AG04449 (cell line): ENCODE results near the gene PPP1R3F.
A peak's percentile ranks its signal among the peaks of the same experiment; 100 is the strongest.

ENCODE experiments used
- CTCF ChIA-PET: fragments of 350-600 bp; formaldehyde crosslinking; extraction: SDS; loops from one replicate; lab custom pipeline; 2021; ENCODE audit warnings: antibody characterized with exemption; lab: Yijun Ruan, JAX
- POLR2A ChIA-PET: fragments of 400-600, 350-600 bp; formaldehyde crosslinking; extraction: SDS; loops from one replicate; lab custom pipeline; 2020; ENCODE audit warnings: antibody characterized with exemption, inconsistent platforms; lab: Yijun Ruan, JAX
- DNase-seq: peaks from one replicate; pipeline ENCODE4 v3.0.0-alpha.2; 2010; ENCODE audit warnings: low read depth, low spot score
- H3K4me3 ChIP-seq: 2 replicates; pipeline ENCODE4 v1.5.1; 2011; ENCODE audit warnings: low read depth, mild to moderate bottlenecking, control low read depth, low read length
- TF ChIP-seq, protein P1 (sequence below): IDR thresholded peaks from one replicate; pipeline ENCODE4 v1.5.1; 2011; ENCODE audit warnings: mild to moderate bottlenecking, moderate library complexity, low read length, control low read depth, inconsistent platforms; ENCODE audit not compliant: insufficient read depth; ENCODE audit errors: missing control alignments

PPP1R3F gene

DNA sequence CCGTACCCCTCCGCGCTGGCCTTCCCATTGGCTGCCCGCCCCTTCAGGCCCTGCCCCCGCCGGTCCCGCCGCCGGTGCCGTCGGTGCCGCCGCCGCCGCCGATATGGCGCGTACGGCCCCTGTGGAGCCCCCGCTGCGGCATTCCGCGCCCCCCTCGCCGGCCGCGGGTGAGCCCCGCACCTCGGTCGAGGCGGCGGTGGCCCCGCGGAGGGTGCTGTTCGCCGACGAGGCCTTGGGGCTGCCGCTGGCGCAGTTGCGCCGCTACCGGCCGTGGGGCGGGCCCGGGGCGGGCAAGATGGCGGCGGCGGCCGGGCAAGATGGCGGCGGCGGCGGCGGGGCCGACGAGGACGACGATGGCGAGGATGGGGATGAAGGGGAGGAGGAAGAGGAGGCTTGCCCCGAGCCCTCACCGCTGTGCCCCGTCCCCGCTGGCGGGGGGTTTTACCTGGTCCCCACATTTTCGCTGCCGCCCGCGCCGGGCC is at the start of gene PPP1R3F:
PPP1R3F (plus strand) TSS at position 27 of the 482 bp plus-strand sequence; CDS start at position 104, 77 bp downstream.
- TF ChIP-seq, protein P1, sequence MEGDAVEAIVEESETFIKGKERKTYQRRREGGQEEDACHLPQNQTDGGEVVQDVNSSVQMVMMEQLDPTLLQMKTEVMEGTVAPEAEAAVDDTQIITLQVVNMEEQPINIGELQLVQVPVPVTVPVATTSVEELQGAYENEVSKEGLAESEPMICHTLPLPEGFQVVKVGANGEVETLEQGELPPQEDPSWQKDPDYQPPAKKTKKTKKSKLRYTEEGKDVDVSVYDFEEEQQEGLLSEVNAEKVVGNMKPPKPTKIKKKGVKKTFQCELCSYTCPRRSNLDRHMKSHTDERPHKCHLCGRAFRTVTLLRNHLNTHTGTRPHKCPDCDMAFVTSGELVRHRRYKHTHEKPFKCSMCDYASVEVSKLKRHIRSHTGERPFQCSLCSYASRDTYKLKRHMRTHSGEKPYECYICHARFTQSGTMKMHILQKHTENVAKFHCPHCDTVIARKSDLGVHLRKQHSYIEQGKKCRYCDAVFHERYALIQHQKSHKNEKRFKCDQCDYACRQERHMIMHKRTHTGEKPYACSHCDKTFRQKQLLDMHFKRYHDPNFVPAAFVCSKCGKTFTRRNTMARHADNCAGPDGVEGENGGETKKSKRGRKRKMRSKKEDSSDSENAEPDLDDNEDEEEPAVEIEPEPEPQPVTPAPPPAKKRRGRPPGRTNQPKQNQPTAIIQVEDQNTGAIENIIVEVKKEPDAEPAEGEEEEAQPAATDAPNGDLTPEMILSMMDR = no peak
- H3K4me3 ChIP-seq = peak within 1 kb of the TSS; percentile 74
- CTCF ChIA-PET = no interaction called here
- POLR2A ChIA-PET = interaction anchor here (1.0 to 1.4 kb wide), 2 partner anchors 35 to 79 kb away, joined by 3 read pairs; partner anchors contain the start of gene CCDC22
- no peak for DNase-seq

GRCh38 chrX:49220100-49220499 is 49.5 kb upstream of the PPP1R3F start:
- POLR2A ChIA-PET = no interaction called here
- CTCF ChIA-PET = no interaction called here
- no peak overlapping the region for H3K4me3 ChIP-seq
- no peak for DNase-seq
- TF ChIP-seq, protein P1 = no peak

DNA sequence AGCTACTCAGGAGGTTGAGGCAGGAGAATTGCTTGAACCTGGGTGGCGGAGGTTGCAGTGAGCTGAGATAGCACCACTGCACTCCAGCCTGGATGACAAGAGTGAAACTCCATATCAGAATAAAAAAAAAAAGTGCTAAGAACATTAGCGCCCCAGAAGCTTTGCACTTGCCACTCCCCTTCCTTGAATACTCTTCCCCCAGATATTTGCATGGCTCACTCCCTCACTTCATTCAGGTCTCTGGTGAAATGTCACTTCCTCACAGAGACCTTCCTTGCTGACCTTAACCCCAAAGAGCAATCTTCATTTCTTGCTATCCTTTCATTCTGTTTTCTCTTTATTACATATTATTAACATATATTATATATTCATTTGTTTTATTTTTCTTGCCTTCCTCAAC is 47.7 kb upstream of the PPP1R3F start:
- no peak for DNase-seq
- TF ChIP-seq, protein P1 = no peak
- no peak overlapping the region for H3K4me3 ChIP-seq
- ChIA-PET CTCF (no interaction called here), POLR2A (no interaction called here)

GRCh38 chrX:49225858-49226257 is 43.7 kb upstream of the PPP1R3F start:
- no peak overlapping the region for H3K4me3 ChIP-seq
- TF ChIP-seq, protein P1 = no peak
- DNase-seq = no peak
- ChIA-PET POLR2A (no interaction called here), CTCF (interaction anchor here (1.0 kb wide), 2 partner anchors 14 to 34 kb away, joined by 3 read pairs; no protein-coding TSS in a partner anchor)

- DNase-seq = no peak
- ChIA-PET POLR2A (no interaction called here), CTCF (interaction anchor here (1.1 kb wide), 1 partner anchor 34 kb away, joined by 5 read pairs; no protein-coding TSS in a partner anchor)
- TF ChIP-seq, protein P1 = no peak
- no peak overlapping the region for H3K4me3 ChIP-seq
Observed at GRCh38 chrX:49226946-49227345, 42.6 kb upstream of the PPP1R3F start.

DNA sequence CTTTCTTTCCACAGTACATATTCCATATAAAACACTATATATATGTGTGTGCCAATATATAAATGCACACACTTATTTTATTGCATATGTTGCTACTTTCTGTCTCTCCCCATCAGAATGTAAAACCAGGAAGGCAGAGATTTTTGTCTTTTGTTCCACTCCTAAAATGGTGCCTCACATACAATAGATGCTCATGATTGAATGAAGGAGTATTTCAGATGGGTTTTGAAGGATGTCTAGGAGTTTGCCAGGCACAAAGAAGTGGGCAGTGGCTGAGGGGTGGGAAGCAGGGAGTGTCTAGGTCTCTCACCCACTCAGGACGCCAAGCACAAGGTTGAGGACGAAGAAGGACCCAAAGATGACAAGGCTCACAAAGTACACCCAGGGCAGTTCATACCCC is 41.9 kb upstream of the PPP1R3F start:
- H3K4me3 ChIP-seq = no peak overlapping the region
- TF ChIP-seq, protein P1 = no peak
- DNase-seq = no peak
- ChIA-PET CTCF (no interaction called here), POLR2A (no interaction called here)
